Naive thymus-derived CD4-positive, alpha-beta T cell (primary cell): Measurements from ENCODE around the gene ARPC2. TPM values are rescaled to one million over a fixed set of nuclear protein-coding genes. Genes with fewer than 3 reads are reported as not detected.
A peak's percentile ranks its signal among the peaks of the same experiment; 100 is the strongest.

Source experiments
- ATAC-seq: fragments of 150-1000 bp; cut with Tn5 transposase; 2 replicates; pipeline ENCODE4 v1.10.0; 2021; ENCODE audit warnings: mild to moderate bottlenecking, moderate library complexity
- CTCF ChIA-PET: fragments of 350-600 bp; sonication (Branson Sonifier 250); formaldehyde crosslinking; loops from one replicate; lab custom pipeline; 2021; ENCODE audit warnings: antibody characterized with exemption; lab: Charles Lee
- POLR2A ChIA-PET: fragments of 350-600 bp; sonication (Branson Sonifier 250); formaldehyde crosslinking; loops from one replicate; lab custom pipeline; 2021; ENCODE audit warnings: antibody characterized with exemption, inconsistent platforms; lab: Charles Lee
- DNase-seq, 9 donors: peaks; one replicate each; pipeline versions ENCODE4 v3.0.0 to v3.0.0-alpha.2; 2020 to 2022; ENCODE audit warnings: mixed read lengths in 1 of 9
- H3K27ac ChIP-seq: one replicate; pipeline ENCODE4 v1.7.0; 2013; ENCODE audit warnings: mild to moderate bottlenecking, low read depth, low read length, moderate library complexity
- H3K27me3 ChIP-seq, 2 donors: one replicate each; pipeline ENCODE4 v1.7.0; 2013; ENCODE audit warnings: low read length in 2 of 2, mild to moderate bottlenecking in 2 of 2, moderate library complexity in 2 of 2; ENCODE audit not compliant: control insufficient read depth in 2 of 2, insufficient read depth in 2 of 2
- H3K36me3 ChIP-seq, 3 experiments: 1 replicate in 2 of 3; 2 replicates in 1 of 3; pipeline ENCODE4 v1.7.0; 2013; ENCODE audit warnings: low read length in 3 of 3, mild to moderate bottlenecking in 3 of 3, moderate library complexity in 1 of 3; ENCODE audit not compliant: insufficient read depth in 3 of 3, control insufficient read depth in 2 of 3
- H3K4me1 ChIP-seq, 2 donors: one replicate each; pipeline ENCODE4 v1.7.0; 2013; ENCODE audit warnings: low read length in 2 of 2, mild to moderate bottlenecking in 2 of 2, moderate library complexity in 1 of 2; ENCODE audit not compliant: control insufficient read depth in 2 of 2, insufficient read depth in 2 of 2
- H3K4me3 ChIP-seq: 2 replicates; pipeline ENCODE4 v1.7.0; 2013; ENCODE audit warnings: mild to moderate bottlenecking, low read length
- H3K9me3 ChIP-seq, 3 experiments: 1 replicate in 2 of 3; 2 replicates in 1 of 3; pipeline ENCODE4 v1.7.0; 2013; ENCODE audit warnings: low read length in 3 of 3; ENCODE audit not compliant: control insufficient read depth in 2 of 3
- H3K27ac Mint-ChIP-seq, 9 donors: one replicate each; pipeline ENCODE4 v1.8.0; 2020 to 2022; ENCODE audit warnings: mixed read lengths in 9 of 9, mild to moderate bottlenecking in 8 of 9, moderate library complexity in 5 of 9, inconsistent platforms in 2 of 9
- H3K27me3 Mint-ChIP-seq, 5 donors: one replicate each; pipeline ENCODE4 v1.8.0; 2021 to 2022; ENCODE audit warnings: mixed read lengths in 5 of 5, mild to moderate bottlenecking in 1 of 5
- H3K36me3 Mint-ChIP-seq, 5 donors: one replicate each; pipeline ENCODE4 v1.8.0; 2020 to 2022; ENCODE audit warnings: mixed read lengths in 5 of 5, mild to moderate bottlenecking in 3 of 5, inconsistent platforms in 1 of 5
- H3K4me1 Mint-ChIP-seq, 7 donors: one replicate each; pipeline ENCODE4 v1.8.0; 2020 to 2022; ENCODE audit warnings: mixed read lengths in 7 of 7, mild to moderate bottlenecking in 3 of 7, inconsistent platforms in 1 of 7
- H3K4me3 Mint-ChIP-seq, 10 donors: one replicate each; pipeline ENCODE4 v1.8.0; 2020 to 2022; ENCODE audit warnings: mild to moderate bottlenecking in 10 of 10, mixed read lengths in 10 of 10, moderate library complexity in 6 of 10, inconsistent platforms in 2 of 10
- H3K9me3 Mint-ChIP-seq, 11 donors: one replicate each; pipeline ENCODE4 v1.8.0; 2020 to 2022; ENCODE audit warnings: mixed read lengths in 11 of 11, mild to moderate bottlenecking in 4 of 11, inconsistent platforms in 1 of 11, moderate library complexity in 1 of 11
- intact Hi-C, 2 donors: fragments of 100-400 bp; cut with micrococcal nuclease; formaldehyde crosslinking; loops; one replicate each; pipeline ENCODE4 v1.15.1; 2023
- polyA plus RNA-seq, 2 donors: library from polyadenylated mRNA; unstranded; fragments of 300-500 nt; fragmentation: Illumina TruSeq; gene quantifications; one replicate each; pipeline ENCODE4 v1.2.3, GENCODE V29; 2021
- total RNA-seq, 6 experiments: library from RNA in 5 of 6; stranded (reverse) in 5 of 6; gene quantifications; 1 replicate in 5 of 6; 2 replicates in 1 of 6; pipeline ENCODE4 v1.2.3 and lab custom pipeline; 2021 to 2026

ARPC2 gene
- total and polyA plus RNA-seq, 7 experiments from 2014 or later = 330 to 694 (median 477) TPM

DNA sequence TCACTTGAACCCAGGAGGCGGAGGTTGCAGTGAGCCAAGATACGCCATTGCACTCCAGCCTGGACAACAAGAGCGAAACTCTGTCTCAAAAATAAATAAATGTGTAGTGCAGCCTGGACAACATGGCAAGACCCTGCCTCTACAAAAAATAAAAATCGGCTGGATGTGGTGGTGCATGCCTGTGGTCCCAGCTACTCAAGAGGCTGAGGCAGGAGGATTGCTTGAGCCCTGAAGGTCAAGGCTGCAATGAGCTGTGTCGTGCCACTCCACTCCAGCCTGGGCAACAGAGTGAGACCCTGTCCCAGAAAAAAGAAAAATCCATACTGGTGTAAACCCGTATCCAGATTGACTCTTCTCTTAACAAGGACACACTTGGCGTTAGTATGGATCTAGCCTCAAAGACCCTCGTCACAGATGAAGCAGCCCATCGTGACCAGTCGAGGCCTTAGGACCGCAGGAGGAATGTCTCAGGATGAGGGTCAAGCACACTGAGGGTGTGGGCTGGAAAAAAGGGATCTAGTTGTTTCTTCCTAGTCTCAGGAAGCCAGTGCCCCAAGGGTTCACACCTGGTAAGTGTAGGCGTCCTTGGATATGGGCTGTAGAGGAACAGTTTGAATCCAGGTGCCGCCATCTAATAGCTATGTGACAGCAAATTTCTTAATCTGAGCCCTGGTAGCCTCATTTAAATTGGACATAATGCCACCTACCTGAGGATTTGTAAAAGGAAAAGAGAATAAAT, 39.8 kb downstream of the ARPC2 start:
- Histone ChIP-seq H3K4me3 (no peak overlapping the region), H3K4me1 (peaks cover 0 to 7% of the 10 kb centered on the region in 2 donors), H3K27me3 (no peaks in the 10 kb centered on the region), H3K36me3 (peaks cover 15 to 45% (median 22%) of the 10 kb centered on the region in 3 experiments), H3K27ac (peak overlapping the region; percentile 67), H3K9me3 (no peaks in the 10 kb centered on the region)
- DNase-seq (no peak), ATAC-seq (peak; percentile 1)
- POLR2A ChIA-PET = interaction anchor here (1.1 to 1.5 kb wide), 3 partner anchors 10 to 35 kb away, joined by 3 to 4 read pairs (median 3); no protein-coding TSS in a partner anchor
- no peaks in the 10 kb centered on the region for H3K27me3 Mint-ChIP-seq
- peak overlapping the region; percentile 84 to 95 (median 92) for H3K27ac Mint-ChIP-seq
- intact Hi-C loops = loop anchor here (1.0 to 5.0 kb wide), 4 partner anchors 38 to 89 kb away; partner anchors contain the start of gene CXCR1 (in 1 of the 2)
- H3K4me1 Mint-ChIP-seq = peaks cover 7 to 26% (median 17%) of the 10 kb centered on the region in 7 donors
- no peaks in the 10 kb centered on the region for H3K9me3 Mint-ChIP-seq
- H3K4me3 Mint-ChIP-seq = no peak overlapping the region
- CTCF ChIA-PET = interaction anchor here (0.9 to 1.4 kb wide), 8 partner anchors 12 to 89 kb away, joined by 3 to 8 read pairs (median 4); partner anchors contain the start of genes AAMP and PNKD
- H3K36me3 Mint-ChIP-seq = peaks cover 3 to 25% (median 8%) of the 10 kb centered on the region in 5 donors

DNA sequence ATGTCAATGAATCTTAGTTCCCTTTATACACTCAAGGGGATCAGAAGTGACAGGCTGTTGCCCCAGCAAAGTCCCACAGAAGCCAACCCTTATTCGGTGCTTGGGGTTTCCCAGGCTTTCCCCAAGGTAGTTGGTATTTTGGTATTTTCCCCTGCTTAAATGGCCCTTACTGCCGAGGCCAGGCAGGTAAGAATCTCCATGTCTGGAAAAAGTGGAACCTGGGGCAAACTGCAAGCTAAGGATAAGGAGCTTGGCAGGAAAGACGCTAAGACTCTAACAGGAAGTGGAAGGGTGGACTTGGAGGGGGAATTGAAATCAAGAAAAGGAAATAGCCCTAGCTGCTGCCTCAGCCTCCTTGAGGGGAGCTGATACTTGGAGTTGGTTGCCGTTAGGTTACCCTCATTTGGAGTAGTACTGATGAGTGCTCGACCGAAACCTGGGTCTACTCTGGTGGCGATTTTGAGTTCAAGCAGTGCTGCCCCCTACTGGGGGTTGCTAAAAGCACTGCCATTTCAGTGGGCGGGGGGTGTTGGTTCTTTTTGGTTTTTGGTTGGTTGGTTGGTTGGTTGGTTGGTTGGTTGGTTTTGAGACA, 40.5 kb downstream of the ARPC2 start:
- H3K27me3 ChIP-seq = no peaks in the 10 kb centered on the region

DNA sequence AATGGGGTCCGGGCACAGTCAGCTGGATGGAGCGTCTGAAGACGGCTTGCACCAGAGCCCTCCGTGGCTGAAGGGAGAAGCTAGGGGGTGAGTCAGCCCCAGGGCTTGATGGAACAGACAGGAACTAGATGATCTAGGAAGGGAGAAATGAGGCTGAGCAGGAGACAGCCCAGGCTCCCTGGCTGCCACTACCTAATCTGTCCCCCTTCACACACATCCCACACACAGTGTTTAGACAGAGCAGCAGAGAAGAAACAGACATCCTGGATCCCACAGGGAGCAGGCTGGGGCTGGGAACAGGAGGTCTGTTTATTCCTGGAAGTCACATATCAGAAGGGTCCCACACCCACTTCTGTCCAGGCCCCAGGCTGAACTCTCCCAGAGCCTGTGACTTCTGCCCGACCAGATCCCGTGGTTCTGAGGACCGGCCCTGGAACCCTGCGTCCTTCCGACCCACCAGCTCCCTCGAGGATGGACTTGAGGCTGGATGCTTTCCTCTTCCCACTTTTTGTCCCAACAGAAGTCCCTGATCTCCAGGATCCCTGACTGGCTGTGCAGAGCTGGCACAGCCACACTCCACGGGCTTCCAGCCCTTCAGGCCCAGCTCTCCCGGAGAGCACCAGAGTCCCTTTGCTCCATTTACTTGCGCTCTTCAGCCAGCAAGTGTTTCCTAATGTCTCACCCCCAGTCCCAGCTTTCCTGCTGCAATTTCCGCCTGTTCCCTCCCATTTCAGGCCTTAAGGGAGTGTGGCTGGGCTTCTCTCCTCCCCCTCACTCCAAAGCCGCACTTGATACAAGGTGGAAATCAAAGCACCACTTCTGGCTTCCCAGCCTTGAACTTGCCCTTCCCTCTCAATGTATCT, 42.3 kb downstream of the ARPC2 start:
- Histone ChIP-seq H3K27me3 (no peaks in the 10 kb centered on the region), H3K4me3 (no peak overlapping the region), H3K4me1 (peaks cover 0 to 7% of the 10 kb centered on the region in 2 donors), H3K27ac (peak overlapping the region; percentile 15), H3K36me3 (peaks cover 0 to 44% (median 5%) of the 10 kb centered on the region in 3 experiments), H3K9me3 (no peaks in the 10 kb centered on the region)
- Mint-ChIP-seq H3K4me1 (peaks cover 7 to 32% (median 19%) of the 10 kb centered on the region in 7 donors), H3K9me3 (no peaks in the 10 kb centered on the region), H3K27ac (peak overlapping the region; percentile 38 to 82 (median 70)), H3K4me3 (peak overlapping the region in 2 of 10 donors; percentile 14 to 40), H3K27me3 (no peaks in the 10 kb centered on the region), H3K36me3 (peaks cover 0 to 18% (median 11%) of the 10 kb centered on the region in 5 donors)
- DNase-seq (no peak), ATAC-seq (peak; percentile 36)
- ChIA-PET POLR2A (interaction anchor here (0.8 to 1.3 kb wide), 2 partner anchors 11 to 44 kb away, joined by 3 to 4 read pairs; partner anchors contain the start of genes AAMP and PNKD), CTCF (interaction anchor here (0.6 to 1.5 kb wide), 5 partner anchors 11 to 74 kb away, joined by 3 read pairs; partner anchors contain the start of genes ARPC2 and PNKD)
- intact Hi-C loops = loop anchor here in 1 of 2 donors (5.0 kb wide), 1 partner anchor 92 kb away; the partner anchor contains the start of gene CXCR1

More for the DNA sequence above, 40.5 kb downstream of the ARPC2 start:
- ATAC-seq (peak; percentile 85), DNase-seq (peak; percentile 39 to 67 (median 59))
- Histone ChIP-seq H3K9me3 (no peaks in the 10 kb centered on the region), H3K27ac (peak overlapping the region; percentile 67), H3K36me3 (peaks cover 12 to 43% (median 18%) of the 10 kb centered on the region in 3 experiments), H3K4me1 (peaks cover 0 to 7% of the 10 kb centered on the region in 2 donors), H3K4me3 (no peak overlapping the region)
- H3K9me3 Mint-ChIP-seq = no peaks in the 10 kb centered on the region
- intact Hi-C loops = loop anchor here (1.0 to 5.0 kb wide), 4 partner anchors 39 to 90 kb away; partner anchors contain the start of gene CXCR1 (in 1 of the 2)
- peak overlapping the region; percentile 84 to 95 (median 92) for H3K27ac Mint-ChIP-seq
- H3K4me1 Mint-ChIP-seq = peaks cover 7 to 23% (median 17%) of the 10 kb centered on the region in 7 donors
- H3K4me3 Mint-ChIP-seq = peak overlapping the region; percentile 42 to 68 (median 52)
- ChIA-PET POLR2A (interaction anchor here (1.1 to 1.5 kb wide), 3 partner anchors 11 to 36 kb away, joined by 3 to 4 read pairs (median 3); no protein-coding TSS in a partner anchor), CTCF (interaction anchor here (0.9 to 1.4 kb wide), 9 partner anchors 11 to 90 kb away, joined by 3 to 8 read pairs (median 3); no protein-coding TSS in a partner anchor)
- no peaks in the 10 kb centered on the region for H3K27me3 Mint-ChIP-seq
- peaks cover 3 to 23% (median 8%) of the 10 kb centered on the region in 5 donors for H3K36me3 Mint-ChIP-seq

DNA sequence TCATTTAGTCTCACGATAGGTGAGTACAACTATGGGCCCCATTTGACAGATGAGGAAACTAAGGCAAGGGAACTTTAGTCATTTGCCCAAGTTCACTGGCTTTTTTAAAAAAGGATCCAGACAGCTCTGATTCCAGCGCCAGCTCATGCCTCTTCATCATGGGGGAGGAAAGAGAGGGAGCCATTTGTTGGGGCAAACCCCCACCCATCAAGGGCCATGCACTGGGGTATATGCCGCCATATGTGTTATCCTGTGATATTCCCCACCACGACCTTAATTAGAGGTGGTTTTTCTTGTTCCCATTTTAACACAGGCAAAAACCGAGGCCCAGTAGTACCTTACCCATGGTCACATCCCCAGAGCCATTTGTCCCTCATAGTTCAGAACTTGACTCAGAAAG, 43.2 kb downstream of the ARPC2 start:
- Histone ChIP-seq H3K4me3 (no peak overlapping the region), H3K27ac (no peak overlapping the region), H3K27me3 (no peaks in the 10 kb centered on the region), H3K4me1 (peaks cover 0 to 7% of the 10 kb centered on the region in 2 donors), H3K9me3 (no peaks in the 10 kb centered on the region), H3K36me3 (peaks cover 0 to 44% (median 2%) of the 10 kb centered on the region in 3 experiments)
- ChIA-PET CTCF (interaction anchor here (0.7 to 1.5 kb wide), 2 partner anchors 10 to 72 kb away, joined by 3 read pairs; partner anchors contain the start of gene PNKD), POLR2A (no interaction called here)
- intact Hi-C loops = no loop called here
- DNase-seq (no peak), ATAC-seq (no peak)
- Mint-ChIP-seq H3K4me1 (peaks cover 7 to 30% (median 19%) of the 10 kb centered on the region in 7 donors), H3K27ac (peak overlapping the region in 6 of 9 donors; percentile 33 to 82 (median 59)), H3K36me3 (peaks cover 0 to 13% (median 6%) of the 10 kb centered on the region in 5 donors), H3K4me3 (no peak overlapping the region), H3K27me3 (no peaks in the 10 kb centered on the region), H3K9me3 (no peaks in the 10 kb centered on the region)

- ATAC-seq (no peak), DNase-seq (no peak)
- Histone ChIP-seq H3K4me3 (no peak within 1 kb of the TSS), H3K27me3 (no peaks in the 10 kb centered on the region), H3K36me3 (peaks cover 0 to 44% (median 0%) of the 10 kb centered on the region in 3 experiments), H3K9me3 (no peaks in the 10 kb centered on the region), H3K4me1 (peaks cover 0 to 7% of the 10 kb centered on the region in 2 donors), H3K27ac (no peak within 1 kb of the TSS)
- ChIA-PET POLR2A (interaction anchor here (0.7 kb wide), 1 partner anchor 66 kb away, joined by 3 read pairs; no protein-coding TSS in a partner anchor), CTCF (interaction anchor here (1.5 kb wide), 1 partner anchor 9 kb away, joined by 3 read pairs; the partner anchor contains the start of gene PNKD)
- H3K27ac Mint-ChIP-seq = peak within 1 kb of the TSS in 8 of 9 donors; percentile 56 to 87 (median 66)
- peaks cover 7 to 31% (median 19%) of the 10 kb centered on the region in 7 donors for H3K4me1 Mint-ChIP-seq
- H3K27me3 Mint-ChIP-seq = no peaks in the 10 kb centered on the region
- H3K4me3 Mint-ChIP-seq = peak within 1 kb of the TSS in 1 of 10 donors; percentile 14
- H3K9me3 Mint-ChIP-seq = no peaks in the 10 kb centered on the region
- intact Hi-C loops = no loop called here
- peaks cover 1 to 14% (median 4%) of the 10 kb centered on the region in 5 donors for H3K36me3 Mint-ChIP-seq
Observed at GRCh38 chr2:218260742-218261422, 43.9 kb downstream of the ARPC2 start, which contains the start of gene GPBAR1. TSS of gene GPBAR1 (plus strand) at chr2:218261015. CDS start at chr2:218262725, 1,710 bp downstream.
